Tongue (tissue), 2 donors: ENCODE data around the gene SMYD4. TPM values are rescaled to one million over a fixed set of nuclear protein-coding genes. Genes with fewer than 3 reads are reported as not detected.
"Not testable (repeated sequence)": the region's sequence is repeated elsewhere in the genome, so short reads cannot be mapped to it uniquely, and the experiment has no call there.

Source experiments
- DNase-seq: peaks from one replicate; pipeline ENCODE4 v3.0.0-alpha.2; 2015
- total RNA-seq: library from RNA; depleted of rRNA; stranded (reverse); fragments of >200 nt; gene quantifications from one replicate; pipeline ENCODE4 v1.2.3, GENCODE V29; 2014

The SMYD4 gene
- total RNA-seq, 1 donor from 2014 or later, result 16.1 TPM

GRCh38 chr17:1755252-1755826, 74.4 kb downstream of the SMYD4 start:
- peak; percentile 88 for DNase-seq

GRCh38 chr17:1754430-1755112, 75.1 kb downstream of the SMYD4 start:
- DNase-seq, result no peak

GRCh38 chr17:1753767-1754429, 75.8 kb downstream of the SMYD4 start:
- no peak for DNase-seq

GRCh38 chr17:1752425-1753262, 77.1 kb downstream of the SMYD4 start:
- DNase-seq, result no peak

GRCh38 chr17:1750628-1751027, 79.1 kb downstream of the SMYD4 start:
- no peak for DNase-seq

GRCh38 chr17:1746975-1747543, 82.6 kb downstream of the SMYD4 start:
- peak; percentile 63 for DNase-seq

GRCh38 chr17:1745513-1746020, 84.1 kb downstream of the SMYD4 start:
- no peak for DNase-seq

GRCh38 chr17:1744551-1745512, 84.9 kb downstream of the SMYD4 start:
- DNase-seq, result no peak

- DNase-seq, result no peak
Observed at GRCh38 chr17:1743088-1743439, 86.6 kb downstream of the SMYD4 start.

GRCh38 chr17:1742371-1743087, 87.2 kb downstream of the SMYD4 start, which contains the start of gene SERPINF2:
SERPINF2 (plus strand) TSS chr17:1742871; CDS start chr17:1744996, 2,125 bp downstream.
- no peak for DNase-seq

GRCh38 chr17:1741899-1742298, 87.8 kb downstream of the SMYD4 start:
- DNase-seq, result not testable (repeated sequence)

GRCh38 chr17:1737531-1738291, 92.0 kb downstream of the SMYD4 start:
- no peak for DNase-seq

GRCh38 chr17:1736348-1737281, 93.1 kb downstream of the SMYD4 start:
- peak; percentile 77 for DNase-seq

GRCh38 chr17:1735834-1736347, 93.8 kb downstream of the SMYD4 start:
- no peak for DNase-seq

GRCh38 chr17:1735418-1735817, 94.3 kb downstream of the SMYD4 start:
- no peak for DNase-seq

GRCh38 chr17:1733759-1734158, 95.9 kb downstream of the SMYD4 start:
- DNase-seq, result no peak

- peak; percentile 48 for DNase-seq
Observed at GRCh38 chr17:1732833-1733321, 96.8 kb downstream of the SMYD4 start.
